OCI-LY1 (cell line): ENCODE results near the gene DND1.

Source experiments
- EZH2 ChIP-seq: fragments of 200-600 bp; sonication (generic), shearing (Covaris generic); IDR thresholded peaks from 2 replicates; pipeline ENCODE4 v1.8.0; 2017; ENCODE audit warnings: borderline replicate concordance, mixed run types, mild to moderate bottlenecking, antibody characterized with exemption, low read length, moderate library complexity, mixed read lengths
- TF ChIP-seq, protein P1 (sequence below): fragments of 200-600 bp; sonication (generic), shearing (Covaris generic); IDR thresholded peaks from 2 replicates; pipeline ENCODE4 v1.5.1; 2017; ENCODE audit warnings: mild to moderate bottlenecking, antibody characterized with exemption, low read length, moderate library complexity, mixed read lengths

DNA sequence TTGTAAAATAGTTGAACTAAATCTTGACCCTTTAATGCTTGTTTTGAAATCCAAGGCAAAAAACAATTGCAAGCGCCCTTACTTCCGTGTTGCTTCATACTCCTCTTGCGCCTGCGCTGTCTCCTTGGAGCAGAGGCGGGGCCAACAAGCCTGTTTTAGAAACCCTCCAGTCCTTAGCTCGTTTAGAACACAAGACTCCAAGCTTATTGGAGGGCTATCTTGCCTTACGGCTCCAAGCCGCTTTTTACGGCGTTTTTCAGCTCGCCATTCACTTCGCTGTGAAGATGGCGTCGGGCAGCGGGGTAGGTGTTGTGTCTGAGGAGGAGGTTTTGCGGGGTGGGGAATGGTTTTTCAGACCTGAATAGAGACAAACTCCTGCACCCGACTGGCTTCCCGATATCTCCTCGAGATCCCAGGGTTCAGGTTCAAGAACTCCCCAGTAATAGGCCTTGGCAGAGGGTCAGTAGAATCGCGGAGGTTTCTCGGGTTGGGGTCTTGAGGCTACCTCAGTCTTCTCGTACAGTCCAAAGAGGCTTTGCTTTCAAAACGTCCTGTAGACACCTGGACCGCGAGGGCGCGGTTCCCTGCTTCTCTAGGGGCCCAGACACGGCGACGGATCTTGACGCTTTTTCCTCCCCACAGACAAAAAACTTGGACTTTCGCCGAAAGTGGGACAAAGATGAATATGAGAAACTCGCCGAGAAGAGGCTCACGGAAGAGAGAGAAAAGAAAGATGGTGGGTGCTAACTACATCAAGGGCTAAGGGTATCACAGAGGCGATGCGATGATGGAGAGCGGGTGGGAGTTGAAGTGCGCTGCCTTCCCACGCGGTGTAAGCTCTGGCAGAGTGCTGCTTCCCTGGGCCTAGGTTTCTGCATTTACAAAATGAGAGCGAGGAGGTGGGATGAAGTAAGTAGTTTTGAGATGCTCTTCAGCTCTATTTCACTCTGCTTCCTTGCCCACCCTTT is 27.1 kb upstream of the DND1 start, which contains the start of gene ZMAT2:
- TF ChIP-seq, protein P1, sequence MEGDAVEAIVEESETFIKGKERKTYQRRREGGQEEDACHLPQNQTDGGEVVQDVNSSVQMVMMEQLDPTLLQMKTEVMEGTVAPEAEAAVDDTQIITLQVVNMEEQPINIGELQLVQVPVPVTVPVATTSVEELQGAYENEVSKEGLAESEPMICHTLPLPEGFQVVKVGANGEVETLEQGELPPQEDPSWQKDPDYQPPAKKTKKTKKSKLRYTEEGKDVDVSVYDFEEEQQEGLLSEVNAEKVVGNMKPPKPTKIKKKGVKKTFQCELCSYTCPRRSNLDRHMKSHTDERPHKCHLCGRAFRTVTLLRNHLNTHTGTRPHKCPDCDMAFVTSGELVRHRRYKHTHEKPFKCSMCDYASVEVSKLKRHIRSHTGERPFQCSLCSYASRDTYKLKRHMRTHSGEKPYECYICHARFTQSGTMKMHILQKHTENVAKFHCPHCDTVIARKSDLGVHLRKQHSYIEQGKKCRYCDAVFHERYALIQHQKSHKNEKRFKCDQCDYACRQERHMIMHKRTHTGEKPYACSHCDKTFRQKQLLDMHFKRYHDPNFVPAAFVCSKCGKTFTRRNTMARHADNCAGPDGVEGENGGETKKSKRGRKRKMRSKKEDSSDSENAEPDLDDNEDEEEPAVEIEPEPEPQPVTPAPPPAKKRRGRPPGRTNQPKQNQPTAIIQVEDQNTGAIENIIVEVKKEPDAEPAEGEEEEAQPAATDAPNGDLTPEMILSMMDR: no peak
- TF ChIP-seq EZH2: no peak
